ENCODE results near the gene FIBCD1.

DNA sequence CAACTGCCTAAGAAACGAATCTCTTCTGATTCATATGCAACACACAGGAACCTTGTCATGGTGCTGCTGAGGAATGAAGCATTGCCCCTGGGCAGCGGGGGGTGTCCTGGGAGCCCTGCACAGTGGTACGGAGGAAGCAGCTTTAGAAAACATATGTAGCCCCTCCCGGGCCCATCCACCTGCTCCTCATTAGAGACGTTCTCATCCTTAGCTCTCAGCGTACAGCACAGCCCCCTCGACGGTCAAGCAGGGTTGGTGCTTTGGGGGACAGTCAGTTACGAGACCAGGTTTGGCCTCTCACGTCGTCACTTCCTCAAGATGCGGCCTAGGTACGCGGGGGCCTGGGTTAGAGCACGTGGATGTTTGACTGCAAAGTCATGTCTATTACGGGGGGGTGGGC is 41.5 kb upstream of the FIBCD1 start:
- TF ChIP-seq, protein P1, sequence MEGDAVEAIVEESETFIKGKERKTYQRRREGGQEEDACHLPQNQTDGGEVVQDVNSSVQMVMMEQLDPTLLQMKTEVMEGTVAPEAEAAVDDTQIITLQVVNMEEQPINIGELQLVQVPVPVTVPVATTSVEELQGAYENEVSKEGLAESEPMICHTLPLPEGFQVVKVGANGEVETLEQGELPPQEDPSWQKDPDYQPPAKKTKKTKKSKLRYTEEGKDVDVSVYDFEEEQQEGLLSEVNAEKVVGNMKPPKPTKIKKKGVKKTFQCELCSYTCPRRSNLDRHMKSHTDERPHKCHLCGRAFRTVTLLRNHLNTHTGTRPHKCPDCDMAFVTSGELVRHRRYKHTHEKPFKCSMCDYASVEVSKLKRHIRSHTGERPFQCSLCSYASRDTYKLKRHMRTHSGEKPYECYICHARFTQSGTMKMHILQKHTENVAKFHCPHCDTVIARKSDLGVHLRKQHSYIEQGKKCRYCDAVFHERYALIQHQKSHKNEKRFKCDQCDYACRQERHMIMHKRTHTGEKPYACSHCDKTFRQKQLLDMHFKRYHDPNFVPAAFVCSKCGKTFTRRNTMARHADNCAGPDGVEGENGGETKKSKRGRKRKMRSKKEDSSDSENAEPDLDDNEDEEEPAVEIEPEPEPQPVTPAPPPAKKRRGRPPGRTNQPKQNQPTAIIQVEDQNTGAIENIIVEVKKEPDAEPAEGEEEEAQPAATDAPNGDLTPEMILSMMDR (IDR thresholded peaks at IDR 0.05) = no peak
- no peak for TF ChIP-seq POLR2A (IDR thresholded peaks at IDR 0.05)
